Measurements from ENCODE around the gene DYNLRB2.

DYNLRB2 gene

DNA sequence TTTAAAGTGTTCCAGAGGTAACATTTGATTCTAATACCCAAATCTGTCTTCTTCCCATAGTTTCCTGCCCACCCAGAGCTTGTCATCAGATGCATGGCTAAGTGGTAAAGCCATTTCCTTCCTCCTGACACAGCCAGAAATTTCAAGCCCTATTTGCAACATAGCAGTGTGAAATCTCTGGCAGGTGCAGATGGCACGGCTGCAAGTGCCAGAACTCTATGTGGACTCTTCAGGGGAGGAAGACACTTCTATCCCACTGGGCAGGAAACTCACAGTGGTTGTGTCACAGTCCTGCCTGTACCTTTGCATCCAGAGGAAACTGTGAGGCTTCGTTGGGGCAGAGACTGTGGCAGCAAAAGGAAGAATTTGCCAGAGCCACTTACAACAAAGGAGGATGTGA is 13.2 kb downstream of the DYNLRB2 start:
- DNase-seq: no peak

DNA sequence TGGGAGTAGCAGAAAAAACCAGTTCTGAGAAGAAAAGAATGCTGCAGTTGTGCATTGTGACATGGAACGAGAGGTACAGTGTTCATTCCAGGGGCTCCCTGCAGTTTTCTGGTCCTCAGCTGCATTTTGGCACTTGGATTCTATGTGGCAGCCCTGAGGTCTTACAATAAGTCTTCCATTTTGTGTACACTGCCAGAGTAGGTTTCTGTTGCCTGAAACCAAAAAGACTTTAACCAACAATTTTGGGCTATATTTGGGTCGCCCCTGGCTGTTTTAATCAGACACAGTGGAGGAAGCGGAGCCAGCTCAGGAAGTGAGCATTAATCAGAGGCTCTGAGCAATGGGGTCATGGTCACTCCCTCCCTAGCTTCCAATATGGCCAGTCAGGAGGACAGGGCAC is 15.7 kb downstream of the DYNLRB2 start:
- no peak for DNase-seq

- DNase-seq: no peak
Observed at GRCh38 chr16:80557037-80557436, 16.2 kb downstream of the DYNLRB2 start.

DNA sequence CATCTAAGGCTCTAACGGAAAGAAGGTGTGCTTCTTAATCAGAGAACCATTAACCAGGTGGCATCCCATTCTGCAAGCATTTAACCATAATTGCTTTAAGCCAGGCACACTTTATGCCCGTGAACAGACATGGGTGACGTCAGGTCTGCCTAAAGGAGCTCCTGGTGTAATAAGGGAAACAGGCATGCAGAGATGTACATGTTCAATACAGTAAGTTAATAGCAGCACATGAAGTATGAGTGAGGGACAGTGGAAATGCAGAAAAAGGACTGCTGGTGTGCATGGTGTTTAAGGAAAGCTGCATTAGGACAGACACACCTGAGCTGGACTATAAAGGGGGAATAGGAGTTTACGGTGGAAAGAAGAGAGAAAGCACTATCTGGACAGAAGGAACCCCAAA is 18.6 kb downstream of the DYNLRB2 start:
- DNase-seq: no peak

GRCh38 chr16:80563066-80563465 is 22.3 kb downstream of the DYNLRB2 start:
- DNase-seq: no peak

GRCh38 chr16:80564394-80564793 is 23.6 kb downstream of the DYNLRB2 start:
- no peak for DNase-seq

GRCh38 chr16:80569440-80570105 is 28.8 kb downstream of the DYNLRB2 start:
- peak; percentile 94 for DNase-seq

DNA sequence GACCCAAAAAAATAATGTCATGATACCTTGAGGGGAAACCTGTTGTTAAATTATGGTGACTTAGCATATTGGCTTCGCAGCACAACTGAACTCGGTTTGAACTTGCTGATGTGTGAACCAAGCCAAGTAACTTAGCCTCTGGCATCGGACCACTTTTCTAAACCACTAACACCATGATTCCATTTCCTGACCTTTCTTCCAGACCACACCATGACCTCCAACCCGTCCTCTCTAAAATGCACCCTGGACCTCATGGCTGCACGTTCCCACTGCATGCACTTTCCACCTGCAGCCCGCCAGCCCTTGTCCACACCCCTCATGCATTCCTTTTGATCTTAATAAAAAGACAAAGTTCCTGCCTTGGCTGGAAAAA is 29.3 kb downstream of the DYNLRB2 start:
- peak; percentile 63 for DNase-seq

- DNase-seq: no peak
Observed at GRCh38 chr16:80573700-80574120, 32.9 kb downstream of the DYNLRB2 start.

DNA sequence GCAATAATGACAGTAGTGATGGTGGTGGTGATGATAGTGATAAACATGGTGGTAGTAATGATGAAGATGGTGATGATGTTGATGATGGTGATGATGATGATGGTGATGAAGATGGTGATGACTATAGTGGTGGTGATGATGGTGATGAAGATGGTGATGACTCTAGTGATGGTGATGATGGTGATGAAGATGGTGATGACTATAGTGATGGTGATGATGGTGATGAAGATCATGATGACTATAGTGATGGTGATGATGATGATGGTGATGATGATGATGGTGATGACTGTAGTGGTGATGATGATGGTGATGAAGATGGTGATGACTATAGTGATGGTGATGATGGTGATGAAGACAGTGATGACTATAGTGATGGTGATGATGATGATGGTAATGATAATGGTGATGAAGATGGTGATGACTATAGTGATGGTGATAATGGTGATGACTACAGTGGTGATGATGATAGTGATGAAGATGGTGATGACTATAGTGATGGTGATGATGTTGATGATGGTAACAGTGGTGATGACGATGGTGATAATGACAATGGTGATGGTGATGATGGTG is 35.6 kb downstream of the DYNLRB2 start:
- DNase-seq: no peak

DNA sequence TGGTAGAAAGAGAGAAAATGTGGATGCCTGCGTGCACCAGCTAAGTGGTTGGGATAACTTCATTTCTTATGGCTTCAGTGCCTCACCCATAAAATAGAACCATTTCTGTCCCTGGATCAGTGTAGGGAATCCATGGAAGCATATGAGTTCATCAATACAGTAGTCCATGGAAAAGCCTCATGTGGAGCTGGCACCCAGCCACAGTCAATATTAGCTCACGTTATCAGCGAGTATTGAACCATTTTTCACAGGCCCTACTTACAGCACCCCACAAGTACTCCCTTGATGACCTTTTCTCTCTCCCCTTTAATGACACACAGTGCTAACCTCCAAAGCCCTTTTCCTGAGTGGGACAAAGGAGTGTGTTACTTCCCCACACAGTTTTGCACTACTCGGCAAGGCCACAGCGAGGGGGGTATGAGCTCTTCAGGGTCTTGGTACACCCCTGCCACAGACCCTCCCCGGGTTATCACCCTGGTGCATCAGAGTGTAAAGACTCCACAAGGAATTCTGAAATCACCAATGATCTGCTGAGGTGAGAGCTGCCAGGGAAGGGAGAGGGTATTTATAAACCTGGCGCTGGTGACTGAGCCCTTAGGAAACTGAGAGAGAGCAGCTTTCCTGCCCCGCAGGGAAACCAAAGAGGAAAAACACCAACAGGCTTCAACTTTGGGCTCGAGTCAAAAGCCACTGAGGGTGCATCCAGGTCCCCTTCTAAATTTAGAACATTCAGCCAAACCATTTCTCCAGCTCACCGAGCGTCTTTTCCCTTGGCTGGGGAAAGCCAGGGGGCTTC is 36.9 kb downstream of the DYNLRB2 start:
- no peak for DNase-seq

- peak; percentile 95 for DNase-seq
Observed at GRCh38 chr16:80580109-80580832, 39.5 kb downstream of the DYNLRB2 start.

DNA sequence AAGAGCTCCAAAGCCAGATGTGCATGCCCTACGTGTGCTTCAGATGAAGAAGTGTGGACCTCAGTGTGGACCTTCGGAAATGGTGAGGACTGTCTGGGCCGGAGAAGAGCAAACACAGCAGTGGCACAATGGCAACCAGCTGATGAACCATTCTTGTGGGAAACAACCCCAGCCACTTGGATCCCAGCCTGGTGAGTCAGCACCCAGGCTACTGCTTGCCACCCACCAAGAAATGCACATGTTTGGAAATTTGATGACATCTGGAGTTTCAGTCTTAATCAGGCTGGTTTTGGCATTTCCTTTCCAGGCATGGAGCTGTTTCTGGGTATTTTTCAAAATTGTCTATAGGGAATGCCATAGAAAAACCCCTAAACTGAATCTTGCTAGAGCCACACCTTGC is 42.7 kb downstream of the DYNLRB2 start:
- peak; percentile 88 for DNase-seq

DNA sequence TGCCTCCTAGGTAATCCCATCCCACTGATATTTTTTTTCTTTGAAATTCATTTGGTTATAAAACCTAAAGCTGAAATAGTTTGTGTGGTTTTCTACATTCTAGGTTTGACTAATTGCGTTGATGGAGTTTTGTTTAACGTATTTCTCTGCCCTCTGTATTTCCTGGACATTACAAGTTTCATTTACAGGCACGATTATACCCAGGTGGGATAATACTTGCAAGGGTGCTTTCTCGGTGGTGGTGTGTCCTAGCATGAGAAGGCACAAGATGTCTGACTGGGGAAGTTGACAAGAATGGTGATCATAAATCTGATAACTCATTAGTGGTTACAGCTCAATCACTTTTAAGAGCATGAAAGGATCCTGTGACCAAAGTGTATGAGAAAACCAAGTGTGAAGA is 45.0 kb downstream of the DYNLRB2 start:
- DNase-seq: peak; percentile 87

GRCh38 chr16:80586476-80586875 is 45.7 kb downstream of the DYNLRB2 start:
- no peak for DNase-seq

DNA sequence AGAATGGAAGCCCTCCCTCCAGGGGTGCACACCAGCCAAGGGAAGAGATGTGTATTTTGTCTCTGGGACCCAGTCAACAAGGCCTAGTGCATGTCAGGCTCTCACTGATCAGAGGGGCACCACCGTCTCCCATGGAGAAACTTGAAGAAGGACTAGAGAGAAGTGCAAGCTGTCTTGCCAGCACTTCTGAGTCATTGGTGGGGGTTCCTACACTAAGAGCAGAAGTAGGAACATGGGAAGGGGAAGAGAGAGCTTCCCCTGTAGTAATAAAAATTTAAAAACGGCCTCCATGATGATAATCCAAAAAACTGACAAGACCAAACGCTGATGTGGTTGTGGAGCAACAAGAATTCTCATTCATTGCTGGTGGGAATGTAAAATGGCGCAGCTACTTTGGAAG is 46.3 kb downstream of the DYNLRB2 start:
- DNase-seq: no peak

GRCh38 chr16:80591071-80591915 is 50.5 kb downstream of the DYNLRB2 start:
- DNase-seq: peak; percentile 84

DNA sequence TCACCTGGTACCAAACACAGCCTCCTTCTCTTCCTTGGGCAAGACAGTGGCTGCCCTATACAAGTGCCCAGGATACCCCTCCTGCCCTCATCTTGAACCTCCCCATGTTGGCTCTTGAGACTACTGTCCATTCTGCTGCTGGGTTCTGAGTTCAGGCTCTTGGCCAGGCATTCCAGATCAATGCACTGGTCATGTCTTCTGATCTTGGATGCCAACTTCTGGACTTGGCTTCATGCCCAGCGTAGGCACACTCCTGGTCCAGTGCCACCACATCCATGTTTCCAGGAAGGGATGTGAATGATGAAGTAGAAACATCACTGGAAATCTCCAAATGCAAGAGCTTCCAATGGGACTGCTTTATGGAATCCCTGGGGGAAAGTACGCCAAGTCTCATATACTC is 51.5 kb downstream of the DYNLRB2 start:
- no peak for DNase-seq

GRCh38 chr16:80594756-80595155 is 54.0 kb downstream of the DYNLRB2 start:
- DNase-seq: no peak

DNA sequence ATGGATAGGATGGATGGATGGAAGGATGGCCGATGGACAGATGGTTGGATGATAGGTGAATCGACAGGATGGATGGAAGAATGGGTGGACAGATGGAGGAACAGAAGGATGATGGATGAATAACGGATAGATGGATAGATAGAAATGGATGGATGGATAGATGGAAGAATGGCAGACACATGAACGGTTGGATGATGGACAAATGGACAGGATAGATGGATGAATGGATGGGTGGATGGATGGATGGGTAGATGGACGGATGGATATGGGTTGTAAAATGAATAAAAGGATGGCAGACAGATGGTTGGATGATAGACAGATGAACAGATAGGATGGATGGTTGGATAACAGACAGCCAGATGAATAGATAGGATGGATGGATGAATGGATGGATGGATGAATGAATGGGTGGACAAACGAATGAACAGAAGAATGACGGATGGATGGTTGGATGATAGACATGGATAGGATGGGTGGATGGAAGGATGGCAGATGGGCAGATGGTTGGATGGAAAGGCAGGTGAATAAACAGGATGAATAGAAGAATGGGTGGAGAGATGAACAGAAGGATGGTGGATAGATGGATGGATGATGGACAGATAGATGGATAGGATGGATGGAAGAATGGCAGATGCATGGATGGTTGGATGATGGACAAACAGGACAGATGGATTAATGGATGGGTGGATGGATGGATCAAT is 55.9 kb downstream of the DYNLRB2 start:
- DNase-seq: no peak

DNA sequence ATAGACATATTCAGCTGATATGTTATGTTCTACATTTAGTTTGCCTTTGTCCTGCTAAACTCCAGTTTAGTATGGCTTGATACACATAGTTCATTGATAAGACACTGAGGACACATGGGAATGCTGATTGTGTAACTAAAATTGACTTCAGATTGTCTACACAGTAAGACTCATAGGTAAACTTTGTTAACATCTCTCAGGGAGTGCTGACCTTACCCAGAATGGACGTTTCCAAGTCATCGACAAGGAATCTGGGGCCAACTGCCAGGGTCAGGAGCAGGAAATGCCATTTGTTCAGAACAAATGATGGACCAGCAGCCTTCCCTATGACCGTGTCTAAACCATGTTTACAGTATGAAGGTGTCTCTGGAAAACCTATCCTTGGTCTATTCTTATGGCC is 58.7 kb downstream of the DYNLRB2 start:
- DNase-seq: no peak

Data from activated CD4-positive, alpha-beta T cell treated with anti-CD3 and anti-CD28 coated beads, Interleukin-2, Interleukin-6, amounts not matched to agents 100 ng/mL and 50 ng/mL, durations not matched to agents 16 hours and 8 hours (primary cell).